Choroid plexus epithelial cell (primary cell): ENCODE measurements around the gene WNT10A.

Source experiments
- DNase-seq: peaks from one replicate; pipeline ENCODE4 v3.0.0-alpha.2; 2010; ENCODE audit warnings: low read depth
- H3K4me3 ChIP-seq: 2 replicates; pipeline ENCODE4 v1.5.1; 2011; ENCODE audit warnings: low read depth, mild to moderate bottlenecking, control low read depth, low read length, moderate library complexity
- TF ChIP-seq, protein P1 (sequence below): conservative IDR thresholded peaks from 2 replicates; pipeline ENCODE4 v1.5.1; 2011; ENCODE audit warnings: low read depth, mild to moderate bottlenecking, control low read depth, inconsistent platforms, low read length, moderate library complexity

Gene WNT10A

DNA sequence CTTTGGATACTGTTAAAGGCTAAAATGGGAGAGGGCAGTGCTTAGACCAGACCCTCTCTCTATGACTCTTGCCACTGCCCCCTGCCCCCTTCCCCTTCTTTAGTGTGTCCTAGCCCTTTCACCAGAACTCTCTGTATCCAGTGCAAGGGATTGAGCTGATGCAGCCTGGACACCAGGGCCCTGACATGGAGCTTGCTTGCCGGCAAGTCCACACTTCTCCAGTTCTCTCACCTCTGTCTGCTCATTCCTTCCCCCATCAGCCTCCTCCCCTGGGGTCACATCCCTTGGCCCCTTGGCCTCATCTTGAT lies 22.6 kb upstream of the WNT10A start:
- no peak overlapping the region for H3K4me3 ChIP-seq
- TF ChIP-seq, protein P1, sequence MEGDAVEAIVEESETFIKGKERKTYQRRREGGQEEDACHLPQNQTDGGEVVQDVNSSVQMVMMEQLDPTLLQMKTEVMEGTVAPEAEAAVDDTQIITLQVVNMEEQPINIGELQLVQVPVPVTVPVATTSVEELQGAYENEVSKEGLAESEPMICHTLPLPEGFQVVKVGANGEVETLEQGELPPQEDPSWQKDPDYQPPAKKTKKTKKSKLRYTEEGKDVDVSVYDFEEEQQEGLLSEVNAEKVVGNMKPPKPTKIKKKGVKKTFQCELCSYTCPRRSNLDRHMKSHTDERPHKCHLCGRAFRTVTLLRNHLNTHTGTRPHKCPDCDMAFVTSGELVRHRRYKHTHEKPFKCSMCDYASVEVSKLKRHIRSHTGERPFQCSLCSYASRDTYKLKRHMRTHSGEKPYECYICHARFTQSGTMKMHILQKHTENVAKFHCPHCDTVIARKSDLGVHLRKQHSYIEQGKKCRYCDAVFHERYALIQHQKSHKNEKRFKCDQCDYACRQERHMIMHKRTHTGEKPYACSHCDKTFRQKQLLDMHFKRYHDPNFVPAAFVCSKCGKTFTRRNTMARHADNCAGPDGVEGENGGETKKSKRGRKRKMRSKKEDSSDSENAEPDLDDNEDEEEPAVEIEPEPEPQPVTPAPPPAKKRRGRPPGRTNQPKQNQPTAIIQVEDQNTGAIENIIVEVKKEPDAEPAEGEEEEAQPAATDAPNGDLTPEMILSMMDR = no peak
- DNase-seq = no peak

- no peak for DNase-seq
- H3K4me3 ChIP-seq = no peak overlapping the region
- TF ChIP-seq, protein P1 = no peak
Observed at GRCh38 chr2:218858671-218859555, 21.7 kb upstream of the WNT10A start.

GRCh38 chr2:218859556-218859987 lies 21.1 kb upstream of the WNT10A start, which contains the start of gene WNT6:
Gene WNT6, plus strand, starts transcription at chr2:218859805. Its CDS starts 233 bp downstream, at chr2:218860038.
- TF ChIP-seq, protein P1 = no peak
- no peak within 1 kb of the TSS for H3K4me3 ChIP-seq
- DNase-seq = no peak

- no peak overlapping the region for H3K4me3 ChIP-seq
- TF ChIP-seq, protein P1 = no peak
- no peak for DNase-seq
Observed at GRCh38 chr2:218859988-218860831, 20.4 kb upstream of the WNT10A start.

GRCh38 chr2:218860950-218861381 lies 19.7 kb upstream of the WNT10A start:
- TF ChIP-seq, protein P1 = no peak

DNA sequence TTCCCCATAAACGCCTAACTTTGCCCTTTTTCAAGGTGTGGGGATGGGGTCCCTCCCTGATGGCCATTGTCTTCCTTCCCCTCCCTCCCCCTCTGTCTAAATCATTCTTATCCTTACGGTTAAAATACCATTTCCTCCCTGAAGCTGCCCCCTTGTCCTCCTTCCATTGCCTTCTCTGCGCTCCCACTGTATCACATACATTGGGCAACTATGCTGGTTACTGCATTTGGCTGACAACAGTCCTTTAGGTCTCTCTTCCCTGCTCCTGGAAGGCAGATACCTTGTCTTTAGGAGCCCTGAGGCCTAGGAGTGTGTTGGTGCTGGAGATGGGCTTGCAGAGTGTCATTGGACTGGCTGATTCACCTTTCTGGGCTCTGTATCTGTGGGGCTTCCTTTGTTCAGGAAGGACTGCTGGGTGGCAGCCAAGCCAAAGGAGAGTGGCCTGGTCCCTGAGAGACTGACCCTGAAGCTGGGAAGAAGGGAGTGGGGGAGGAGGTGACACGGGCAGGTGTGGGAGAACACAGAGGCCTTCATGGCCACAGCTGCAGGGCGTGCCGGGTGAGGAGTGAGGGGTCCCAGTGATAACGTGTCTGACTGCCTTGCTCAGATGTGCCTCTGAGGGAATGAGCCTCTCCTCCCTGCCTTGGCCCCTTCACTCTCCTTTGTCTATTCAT lies 18.9 kb upstream of the WNT10A start:
- DNase-seq = no peak
- TF ChIP-seq, protein P1 = no peak

More at GRCh38 chr2:218860950-218861381, 19.7 kb upstream of the WNT10A start:
- peak; percentile 30 for DNase-seq
- H3K4me3 ChIP-seq = no peak overlapping the region

More for the DNA sequence above, 18.9 kb upstream of the WNT10A start:
- H3K4me3 ChIP-seq = no peak overlapping the region
